Parathyroid adenoma (tissue), 2 donors: ENCODE results near the gene IARS2.
A peak's percentile ranks its signal among the peaks of the same experiment; 100 is the strongest.

Source experiments
- H2AFZ ChIP-seq: fragments of 300-600 bp; sonication (generic); one replicate; pipeline ENCODE4 v1.7.0; 2017; ENCODE audit warnings: antibody characterized with exemption, mild to moderate bottlenecking
- H3K27ac ChIP-seq: fragments of 300-600 bp; sonication (generic); one replicate; pipeline ENCODE4 v1.7.0; 2017
- H3K27me3 ChIP-seq: fragments of 300-600 bp; sonication (generic); one replicate; pipeline ENCODE4 v1.7.0; 2017; ENCODE audit warnings: low read length; ENCODE audit not compliant: control insufficient read depth, insufficient read depth
- H3K36me3 ChIP-seq: fragments of 300-600 bp; sonication (generic); one replicate; pipeline ENCODE4 v1.7.0; 2017; ENCODE audit warnings: low read length; ENCODE audit not compliant: control insufficient read depth, insufficient read depth
- H3K4me1 ChIP-seq: fragments of 300-600 bp; sonication (generic); one replicate; pipeline ENCODE4 v1.7.0; 2017; ENCODE audit warnings: control low read depth
- H3K4me2 ChIP-seq: fragments of 300-600 bp; sonication (generic); one replicate; pipeline ENCODE4 v1.7.0; 2017; ENCODE audit warnings: low read length
- H3K4me3 ChIP-seq: fragments of 300-600 bp; sonication (generic); one replicate; pipeline ENCODE4 v1.7.0; 2017; ENCODE audit warnings: low read depth, low read length
- H3K79me2 ChIP-seq: fragments of 300-600 bp; sonication (generic); one replicate; pipeline ENCODE4 v1.7.0; 2017; ENCODE audit warnings: control low read depth
- H3K9ac ChIP-seq: fragments of 300-600 bp; sonication (generic); one replicate; pipeline ENCODE4 v1.7.0; 2017; ENCODE audit warnings: mild to moderate bottlenecking
- H3K9me3 ChIP-seq: fragments of 300-600 bp; sonication (generic); one replicate; pipeline ENCODE4 v1.7.0; 2017; ENCODE audit warnings: low read length; ENCODE audit not compliant: control insufficient read depth
- CTCF ChIP-seq: fragments of 300-600 bp; sonication (generic); IDR thresholded peaks from one replicate; pipeline ENCODE4 v1.7.0; 2017; ENCODE audit warnings: antibody characterized with exemption, mild to moderate bottlenecking
- donor health status: primary hyperparathyroidism.

IARS2 gene

GRCh38 chr1:220094016-220094911 lies at the start of gene IARS2:
Gene IARS2, plus strand, starts transcription at chr1:220094132. Its CDS starts 85 bp downstream, at chr1:220094217.
- peak within 1 kb of the TSS; percentile 94 for H2AFZ ChIP-seq
- no peaks in the 10 kb centered on the region for H3K79me2 ChIP-seq
- H3K9ac ChIP-seq: peak within 1 kb of the TSS; percentile 46
- H3K27me3 ChIP-seq: no peaks in the 10 kb centered on the region
- no peaks in the 10 kb centered on the region for H3K36me3 ChIP-seq
- H3K9me3 ChIP-seq: no peaks in the 10 kb centered on the region
- TF ChIP-seq CTCF: no peak
- H3K4me2 ChIP-seq: peak within 1 kb of the TSS; percentile 96
- H3K27ac ChIP-seq: peak within 1 kb of the TSS; percentile 75
- H3K4me1 ChIP-seq: no peaks in the 10 kb centered on the region
- H3K4me3 ChIP-seq: peak within 1 kb of the TSS; percentile 82

GRCh38 chr1:220044678-220045355 lies 49.1 kb upstream of the IARS2 start:
- Histone ChIP-seq H3K4me1 (peaks cover 2% of the 10 kb centered on the region), H3K27ac (no peak overlapping the region), H2AFZ (no peak overlapping the region), H3K4me3 (peak overlapping the region; percentile 97), H3K4me2 (peak overlapping the region; percentile 88), H3K9ac (no peak overlapping the region), H3K36me3 (no peaks in the 10 kb centered on the region), H3K9me3 (no peaks in the 10 kb centered on the region), H3K27me3 (no peaks in the 10 kb centered on the region), H3K79me2 (peaks cover 3% of the 10 kb centered on the region)
- no peak for TF ChIP-seq CTCF

GRCh38 chr1:220045356-220046051 lies 48.4 kb upstream of the IARS2 start:
- Histone ChIP-seq H3K9ac (no peak overlapping the region), H3K4me1 (peaks cover 2% of the 10 kb centered on the region), H3K4me2 (peak overlapping the region; percentile 88), H2AFZ (peak overlapping the region; percentile 93), H3K27me3 (no peaks in the 10 kb centered on the region), H3K27ac (peak overlapping the region; percentile 76), H3K4me3 (peak overlapping the region; percentile 97), H3K9me3 (no peaks in the 10 kb centered on the region), H3K79me2 (peaks cover 3% of the 10 kb centered on the region), H3K36me3 (no peaks in the 10 kb centered on the region)
- TF ChIP-seq CTCF: no peak

- Histone ChIP-seq H3K4me2 (peak within 1 kb of the TSS; percentile 88), H3K4me3 (peak within 1 kb of the TSS; percentile 97), H3K27me3 (no peaks in the 10 kb centered on the region), H2AFZ (peak within 1 kb of the TSS; percentile 93), H3K27ac (peak within 1 kb of the TSS; percentile 76), H3K4me1 (peaks cover 2% of the 10 kb centered on the region), H3K36me3 (no peaks in the 10 kb centered on the region), H3K9me3 (no peaks in the 10 kb centered on the region), H3K79me2 (peaks cover 3% of the 10 kb centered on the region), H3K9ac (peak within 1 kb of the TSS; percentile 3)
- TF ChIP-seq CTCF: peak; percentile 57
Measured at GRCh38 chr1:220046052-220046930, 47.6 kb upstream of the IARS2 start, which contains the start of gene EPRS1. Gene EPRS1, minus strand, starts transcription at chr1:220046505. Its CDS starts 117 bp downstream, at chr1:220046388.
